ENCODE measurements around the gene ADAM12.

DNA sequence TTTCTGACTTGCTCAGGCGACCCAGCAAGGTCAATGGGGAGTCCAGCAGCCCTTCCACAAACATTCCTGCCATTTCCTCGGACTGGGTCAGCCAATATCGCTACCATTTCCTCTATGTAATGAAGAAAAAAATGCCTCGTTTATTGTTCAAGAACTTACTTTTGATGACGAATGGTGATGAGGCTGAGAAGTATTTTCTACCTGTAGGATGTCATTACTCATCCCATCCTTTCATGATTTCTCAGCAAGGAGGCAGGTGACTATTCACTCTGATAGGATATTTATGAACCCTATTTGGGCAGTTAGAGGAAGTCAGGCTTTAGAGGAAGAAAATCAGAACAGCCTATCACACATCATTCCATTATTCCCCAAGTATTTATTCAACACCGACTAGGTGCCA, 313.3 kb downstream of the ADAM12 start:
- TF ChIP-seq, protein P1, sequence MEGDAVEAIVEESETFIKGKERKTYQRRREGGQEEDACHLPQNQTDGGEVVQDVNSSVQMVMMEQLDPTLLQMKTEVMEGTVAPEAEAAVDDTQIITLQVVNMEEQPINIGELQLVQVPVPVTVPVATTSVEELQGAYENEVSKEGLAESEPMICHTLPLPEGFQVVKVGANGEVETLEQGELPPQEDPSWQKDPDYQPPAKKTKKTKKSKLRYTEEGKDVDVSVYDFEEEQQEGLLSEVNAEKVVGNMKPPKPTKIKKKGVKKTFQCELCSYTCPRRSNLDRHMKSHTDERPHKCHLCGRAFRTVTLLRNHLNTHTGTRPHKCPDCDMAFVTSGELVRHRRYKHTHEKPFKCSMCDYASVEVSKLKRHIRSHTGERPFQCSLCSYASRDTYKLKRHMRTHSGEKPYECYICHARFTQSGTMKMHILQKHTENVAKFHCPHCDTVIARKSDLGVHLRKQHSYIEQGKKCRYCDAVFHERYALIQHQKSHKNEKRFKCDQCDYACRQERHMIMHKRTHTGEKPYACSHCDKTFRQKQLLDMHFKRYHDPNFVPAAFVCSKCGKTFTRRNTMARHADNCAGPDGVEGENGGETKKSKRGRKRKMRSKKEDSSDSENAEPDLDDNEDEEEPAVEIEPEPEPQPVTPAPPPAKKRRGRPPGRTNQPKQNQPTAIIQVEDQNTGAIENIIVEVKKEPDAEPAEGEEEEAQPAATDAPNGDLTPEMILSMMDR (IDR thresholded peaks at IDR 0.05; ENCODE audit: low read depth, low read length, poor library complexity, severe bottlenecking), result no peak
- no peak for TF ChIP-seq EZH2phosphoT487 (IDR thresholded peaks at IDR 0.05; ENCODE audit: borderline replicate concordance, low read length)

Data from DOHH2 (cell line).